Body of pancreas (tissue), 4 donors: ENCODE measurements around the gene UQCC2. TPM values are rescaled to one million over a fixed set of nuclear protein-coding genes. Genes with fewer than 3 reads are reported as not detected.

Experiments used
- ATAC-seq: fragments of 150-250 bp; one replicate; pipeline ENCODE4 v1.9.1; 2016
- DNase-seq, 4 donors: peaks; one replicate each; pipeline ENCODE4 v3.0.0-alpha.2; 2019
- H3K27ac ChIP-seq, 4 donors: fragments of 200-600 bp; sonication (generic); 1 replicate in 3 of 4; 2 replicates in 1 of 4; pipeline versions ENCODE4 v1.5.1 to v1.6.1; 2016 to 2019; ENCODE audit warnings: mild to moderate bottlenecking in 1 of 4, mixed read lengths in 1 of 4, moderate library complexity in 1 of 4
- H3K27me3 ChIP-seq, 2 donors: fragments of 200-600 bp; sonication (generic); one replicate each; pipeline ENCODE4 v1.6.0; 2016; ENCODE audit warnings: mild to moderate bottlenecking in 1 of 2
- H3K36me3 ChIP-seq, 2 donors: fragments of 200-600 bp; sonication (generic); replicated peaks in 1 of 2; 2 replicates each; pipeline ENCODE4 v1.5.1; 2016; ENCODE audit warnings: low read depth in 2 of 2; ENCODE audit not compliant: insufficient read depth in 1 of 2
- H3K4me1 ChIP-seq: fragments of 200-600 bp; sonication (generic); one replicate; pipeline ENCODE4 v1.6.0; 2016
- H3K4me3 ChIP-seq, 2 donors: fragments of 200-600 bp; sonication (generic); 1 replicate in 1 of 2; 2 replicates in 1 of 2; pipeline ENCODE4 v1.5.1; 2016 to 2019
- H3K9me3 ChIP-seq, 3 donors: fragments of 200-600 bp; sonication (generic); 1 replicate in 2 of 3; 2 replicates in 1 of 3; pipeline ENCODE4 v1.5.1; 2016
- CTCF ChIP-seq, 7 experiments: fragments of 450-650 bp in 4 of 7; fragments of 200-600 bp in 3 of 7; sonication (generic) in 3 of 7; IDR thresholded peaks; one replicate each; pipeline ENCODE4 v1.5.1; 2016 to 2019; ENCODE audit warnings: antibody characterized with exemption in 7 of 7
- POLR2A ChIP-seq, 3 donors: fragments of 450-650 bp; IDR thresholded peaks; one replicate each; pipeline ENCODE4 v1.6.1; 2016; ENCODE audit warnings: antibody characterized with exemption in 3 of 3, mild to moderate bottlenecking in 2 of 3
- WGBS, 2 donors: methylation state at CpG; one replicate each; pipeline ENCODE4 v1.1.5; 2017; 5-methylcytosine and 5-hydroxymethylcytosine counted together
- intact Hi-C: fragments of 100-400 bp; cut with DNase I; formaldehyde crosslinking; loops from one replicate; pipeline ENCODE4 v1.15.1; 2023
- total RNA-seq, 2 donors: library from RNA; depleted of rRNA; stranded (reverse); fragments of >200 nt; gene quantifications; one replicate each; pipeline ENCODE4 v1.1.0, GENCODE V29; 2016

The UQCC2 gene
- total RNA-seq, 2 donors from 2014 or later: 4.0 to 17.6 TPM

GRCh38 chr6:33676416-33677142 is 34.9 kb downstream of the UQCC2 start:
- Histone ChIP-seq H3K36me3 (peaks cover 3 to 5% of the 10 kb centered on the region in 2 donors), H3K4me1 (no peaks in the 10 kb centered on the region), H3K9me3 (no peaks in the 10 kb centered on the region), H3K4me3 (no peak overlapping the region), H3K27ac (no peak overlapping the region), H3K27me3 (no peaks in the 10 kb centered on the region)
- 90 to 92% methylated on average over 13 to 15 of the region's 15 CpGs for WGBS, 2 donors
- ATAC-seq: no peak
- DNase-seq: no peak
- intact Hi-C loops: no loop called here
- TF ChIP-seq CTCF (IDR thresholded peaks at IDR 0.05) (no peak), POLR2A (IDR thresholded peaks at IDR 0.05) (no peak)

- H3K27me3 ChIP-seq: no peaks in the 10 kb centered on the region
- TF ChIP-seq CTCF (IDR thresholded peaks at IDR 0.05) (no peak), POLR2A (IDR thresholded peaks at IDR 0.05) (no peak)
- DNase-seq (no peak), ATAC-seq (no peak)
- no peak overlapping the region for H3K27ac ChIP-seq
- intact Hi-C loops: no loop called here
- H3K4me3 ChIP-seq: no peak overlapping the region
- H3K9me3 ChIP-seq: no peaks in the 10 kb centered on the region
- WGBS, 2 donors: 93 to 94% methylated on average over 3 to 7 of the region's 7 CpGs
- no peaks in the 10 kb centered on the region for H3K4me1 ChIP-seq
- peaks cover 3 to 5% of the 10 kb centered on the region in 2 donors for H3K36me3 ChIP-seq
These were observed 35.5 kb downstream of the UQCC2 start for GRCh38 chr6:33675968-33676367.

GRCh38 chr6:33673851-33674250 is 37.6 kb downstream of the UQCC2 start:
- WGBS, 2 donors: 50 to 84% methylated on average over 2 to 7 of the region's 7 CpGs
- H3K36me3 ChIP-seq: peaks cover 5% of the 10 kb centered on the region in 2 donors
- TF ChIP-seq CTCF (IDR thresholded peaks at IDR 0.05) (no peak), POLR2A (IDR thresholded peaks at IDR 0.05) (no peak)
- H3K27ac ChIP-seq: no peak overlapping the region
- DNase-seq: no peak
- no peak overlapping the region for H3K4me3 ChIP-seq
- H3K4me1 ChIP-seq: no peaks in the 10 kb centered on the region
- ATAC-seq: no peak
- H3K27me3 ChIP-seq: no peaks in the 10 kb centered on the region
- no peaks in the 10 kb centered on the region for H3K9me3 ChIP-seq
- intact Hi-C loops: no loop called here

- Histone ChIP-seq H3K36me3 (peaks cover 5 to 9% of the 10 kb centered on the region in 2 donors), H3K9me3 (no peaks in the 10 kb centered on the region), H3K4me1 (no peaks in the 10 kb centered on the region), H3K27me3 (no peaks in the 10 kb centered on the region), H3K4me3 (no peak overlapping the region), H3K27ac (no peak overlapping the region)
- 60 to 62% methylated on average over 1 to 5 of the region's 5 CpGs for WGBS, 2 donors
- TF ChIP-seq POLR2A (IDR thresholded peaks at IDR 0.05) (no peak), CTCF (IDR thresholded peaks at IDR 0.05) (peak in 2 of 7 experiments; percentile 24 to 31)
- intact Hi-C loops: no loop called here
- peak in 3 of 4 donors; percentile 52 to 71 (median 53) for DNase-seq
- ATAC-seq: peak; percentile 77
These were observed 38.7 kb downstream of the UQCC2 start for GRCh38 chr6:33672808-33673207.

GRCh38 chr6:33671744-33672072 is 39.8 kb downstream of the UQCC2 start:
- H3K36me3 ChIP-seq: peaks cover 5 to 9% of the 10 kb centered on the region in 2 donors
- intact Hi-C loops: no loop called here
- H3K4me1 ChIP-seq: no peaks in the 10 kb centered on the region
- H3K9me3 ChIP-seq: no peaks in the 10 kb centered on the region
- no peaks in the 10 kb centered on the region for H3K27me3 ChIP-seq
- no peak overlapping the region for H3K4me3 ChIP-seq
- H3K27ac ChIP-seq: no peak overlapping the region
- TF ChIP-seq CTCF (IDR thresholded peaks at IDR 0.05) (no peak), POLR2A (IDR thresholded peaks at IDR 0.05) (no peak)
- DNase-seq: no peak
- 87 to 97% methylated on average over 3 of the region's 3 CpGs for WGBS, 2 donors
- ATAC-seq: no peak
